HEK293 (cell line): ENCODE data around the gene RANGRF.

Source experiments
- CTCF ChIA-PET: fragments of 350-600 bp; formaldehyde crosslinking; extraction: SDS; loops from one replicate; lab custom pipeline; 2021; ENCODE audit warnings: antibody characterized with exemption; lab: Yijun Ruan, JAX
- POLR2A ChIA-PET: fragments of 300-600 bp; formaldehyde crosslinking; extraction: SDS; loops from one replicate; lab custom pipeline; 2020; ENCODE audit warnings: antibody characterized with exemption, inconsistent platforms; lab: Yijun Ruan, JAX
- H3K27ac ChIP-seq: fragments of 200-500 bp; sonication (Bioruptor generic); 2 replicates; pipeline ENCODE4 v1.5.1; 2014; ENCODE audit warnings: low read depth, low read length, control low read depth, inconsistent platforms; ENCODE audit errors: extremely low read depth
- H3K36me3 ChIP-seq, 2 experiments: fragments of 200-500 bp in 1 of 2; sonication (Bioruptor generic) in 1 of 2; 1 replicate in 1 of 2; 2 replicates in 1 of 2; pipeline ENCODE4 v1.5.1; 2014 to 2017; ENCODE audit warnings: inconsistent platforms in 2 of 2, low read length in 2 of 2; ENCODE audit not compliant: control insufficient read depth in 2 of 2, insufficient read depth in 1 of 2
- H3K4me1 ChIP-seq: fragments of 200-500 bp; sonication (Bioruptor generic); 2 replicates; pipeline ENCODE4 v1.5.1; 2014; ENCODE audit warnings: mild to moderate bottlenecking, low read length, inconsistent platforms; ENCODE audit not compliant: control insufficient read depth, insufficient read depth
- H3K4me3 ChIP-seq: 2 replicates; pipeline ENCODE4 v1.5.1; 2011; ENCODE audit warnings: low read depth, mild to moderate bottlenecking, control low read depth, low read length, moderate library complexity
- H3K9me3 ChIP-seq: fragments of 200-500 bp; sonication (Bioruptor generic); 2 replicates; pipeline ENCODE4 v1.5.1; 2014; ENCODE audit warnings: low read depth, low read length, inconsistent platforms; ENCODE audit not compliant: control insufficient read depth, insufficient read depth
- PRDM1 ChIP-seq: fragments of 450-650 bp; formaldehyde crosslinking; IDR thresholded peaks from 2 replicates; pipeline ENCODE4; 2016; ENCODE audit warnings: missing biosample characterization, missing genetic modification characterization
- RBAK ChIP-seq: fragments of 450-650 bp; formaldehyde crosslinking; IDR thresholded peaks from 2 replicates; pipeline ENCODE4 v1.5.1; 2016; ENCODE audit warnings: missing biosample characterization, missing genetic modification characterization
- SALL2 ChIP-seq: fragments of 450-650 bp; formaldehyde crosslinking; IDR thresholded peaks from 2 replicates; pipeline ENCODE4 v1.5.0; 2017; ENCODE audit warnings: missing biosample characterization, mild to moderate bottlenecking, missing genetic modification characterization, borderline replicate concordance
- SCRT1 ChIP-seq: fragments of 450-650 bp; formaldehyde crosslinking; IDR thresholded peaks from 2 replicates; pipeline ENCODE4 v1.5.1; 2016; ENCODE audit warnings: missing biosample characterization, missing genetic modification characterization, borderline replicate concordance
- SCRT2 ChIP-seq: fragments of 450-650 bp; formaldehyde crosslinking; IDR thresholded peaks from 2 replicates; pipeline ENCODE4 v1.5.1; 2016; ENCODE audit warnings: missing biosample characterization, missing genetic modification characterization
- SP7 ChIP-seq: fragments of 450-650 bp; formaldehyde crosslinking; IDR thresholded peaks from 2 replicates; pipeline ENCODE4 v1.5.1; 2016; ENCODE audit warnings: missing biosample characterization, missing genetic modification characterization
- TRIM28 ChIP-seq: IDR thresholded peaks from 2 replicates; pipeline ENCODE4 v1.6.1; 2011; ENCODE audit warnings: low read length, control low read depth, borderline replicate concordance
- WT1 ChIP-seq: fragments of 450-650 bp; formaldehyde crosslinking; IDR thresholded peaks from 2 replicates; pipeline ENCODE4 v1.5.1; 2016; ENCODE audit warnings: missing biosample characterization, missing genetic modification characterization
- ZBTB8A ChIP-seq: fragments of 450-650 bp; formaldehyde crosslinking; IDR thresholded peaks from 2 replicates; pipeline ENCODE4 v1.5.1; 2016; ENCODE audit warnings: missing biosample characterization, missing genetic modification characterization
- ZEB2 ChIP-seq: fragments of 450-650 bp; formaldehyde crosslinking; IDR thresholded peaks from 2 replicates; pipeline ENCODE4 v1.5.1; 2016; ENCODE audit warnings: missing biosample characterization, missing genetic modification characterization
- ZNF169 ChIP-seq: fragments of 450-650 bp; formaldehyde crosslinking; IDR thresholded peaks from 2 replicates; pipeline ENCODE4 v1.5.1; 2016; ENCODE audit warnings: missing biosample characterization, missing genetic modification characterization
- ZNF335 ChIP-seq: fragments of 450-650 bp; formaldehyde crosslinking; conservative IDR thresholded peaks from 2 replicates; pipeline ENCODE4 v1.5.1; 2016; ENCODE audit warnings: missing biosample characterization, missing genetic modification characterization
- ZNF404 ChIP-seq: fragments of 450-650 bp; formaldehyde crosslinking; IDR thresholded peaks from 2 replicates; pipeline ENCODE4 v1.5.1; 2017; ENCODE audit warnings: missing biosample characterization, missing genetic modification characterization
- ZNF433 ChIP-seq: fragments of 450-650 bp; formaldehyde crosslinking; IDR thresholded peaks from 2 replicates; pipeline ENCODE4 v1.5.1; 2016; ENCODE audit warnings: missing biosample characterization, missing genetic modification characterization, low read depth
- ZNF501 ChIP-seq: fragments of 450-650 bp; formaldehyde crosslinking; IDR thresholded peaks from 2 replicates; pipeline ENCODE4 v1.5.1; 2016; ENCODE audit warnings: missing biosample characterization, missing genetic modification characterization
- ZNF514 ChIP-seq: fragments of 450-650 bp; formaldehyde crosslinking; IDR thresholded peaks from 2 replicates; pipeline ENCODE4 v1.5.1; 2016; ENCODE audit warnings: missing biosample characterization, missing genetic modification characterization
- ZNF549 ChIP-seq: fragments of 450-650 bp; IDR thresholded peaks from 2 replicates; pipeline ENCODE4 v1.5.1; 2018; ENCODE audit warnings: missing biosample characterization, missing genetic modification characterization, mild to moderate bottlenecking, inconsistent platforms, moderate library complexity
- ZNF654 ChIP-seq: fragments of 450-650 bp; formaldehyde crosslinking; IDR thresholded peaks from 2 replicates; pipeline ENCODE4 v1.5.1; 2016; ENCODE audit warnings: low read depth, missing biosample characterization, missing genetic modification characterization
- ZNF677 ChIP-seq: fragments of 450-650 bp; IDR thresholded peaks from 2 replicates; pipeline ENCODE4 v1.5.0; 2018; ENCODE audit warnings: missing biosample characterization, mild to moderate bottlenecking, missing genetic modification characterization, moderate library complexity
- ZNF707 ChIP-seq: fragments of 450-650 bp; formaldehyde crosslinking; IDR thresholded peaks from 2 replicates; pipeline ENCODE4 v1.5.1; 2016; ENCODE audit warnings: missing biosample characterization, missing genetic modification characterization
- ZNF792 ChIP-seq: fragments of 450-650 bp; formaldehyde crosslinking; IDR thresholded peaks from 2 replicates; pipeline ENCODE4 v1.5.1; 2016; ENCODE audit warnings: missing biosample characterization, missing genetic modification characterization
- ZNF837 ChIP-seq: fragments of 450-650 bp; formaldehyde crosslinking; IDR thresholded peaks from 2 replicates; pipeline ENCODE4 v1.5.1; 2016; ENCODE audit warnings: missing biosample characterization, missing genetic modification characterization
- TF ChIP-seq, protein P1 (sequence below): fragments of 450-650 bp; formaldehyde crosslinking; IDR thresholded peaks from 2 replicates; pipeline ENCODE4 v1.5.1; 2016; ENCODE audit warnings: missing biosample characterization, missing genetic modification characterization
- TF ChIP-seq, protein P2 (sequence below): fragments of 450-650 bp; formaldehyde crosslinking; IDR thresholded peaks from 2 replicates; pipeline ENCODE4 v1.5.1; 2016; ENCODE audit warnings: missing biosample characterization, missing genetic modification characterization, low read depth
- TF ChIP-seq, protein P3 (sequence below): fragments of 450-650 bp; formaldehyde crosslinking; optimal IDR thresholded peaks from 2 replicates; pipeline ENCODE3; 2016; ENCODE audit warnings: missing biosample characterization, mild to moderate bottlenecking, missing genetic modification characterization
- TF ChIP-seq, protein P4 (sequence below): fragments of 450-650 bp; formaldehyde crosslinking; IDR thresholded peaks from 2 replicates; pipeline ENCODE4 v1.5.1; 2016; ENCODE audit warnings: missing biosample characterization, missing genetic modification characterization
- TF ChIP-seq, protein P5 (sequence below): fragments of 450-650 bp; IDR thresholded peaks from 2 replicates; pipeline ENCODE4 v1.5.1; 2018; ENCODE audit warnings: missing biosample characterization, missing genetic modification characterization

The RANGRF gene

DNA sequence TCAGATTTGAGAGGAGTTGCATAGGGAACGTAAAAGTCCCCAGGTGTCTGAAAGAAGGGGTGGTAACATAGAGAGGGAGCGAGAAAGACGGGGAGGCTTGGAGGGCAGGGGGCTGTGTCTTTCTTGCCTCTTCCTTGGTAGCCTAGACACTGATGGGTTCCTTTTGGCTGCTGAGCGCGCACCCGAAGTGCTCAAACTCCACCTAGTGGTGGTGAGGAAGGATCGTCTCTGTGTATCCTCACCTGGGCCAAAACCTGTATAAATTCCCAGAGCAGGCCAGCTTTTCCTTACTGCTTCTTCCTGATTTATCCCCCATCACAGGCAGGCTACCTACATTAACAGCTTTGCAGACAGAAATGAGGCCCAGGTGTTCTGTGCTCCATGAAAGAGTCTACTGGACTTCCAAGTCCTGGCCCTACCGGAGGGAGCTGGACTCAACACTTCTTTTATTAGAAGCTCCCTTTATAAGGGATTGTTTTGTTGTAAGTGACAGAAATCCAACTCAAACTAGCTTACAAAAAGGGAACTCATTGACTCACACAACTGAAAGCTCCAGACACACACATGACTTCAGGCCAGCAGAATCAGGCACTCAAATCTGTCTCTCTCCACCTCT lies 12.3 kb downstream of the RANGRF start:
- H3K4me3 ChIP-seq = no peak overlapping the region
- H3K27ac ChIP-seq = no peak overlapping the region
- H3K4me1 ChIP-seq = no peaks in the 10 kb centered on the region
- no peaks in the 10 kb centered on the region for H3K9me3 ChIP-seq
- POLR2A ChIA-PET = interaction anchor here (0.5 to 1.4 kb wide), 5 partner anchors 27 to 106 kb away, joined by 3 to 8 read pairs (median 5); partner anchors contain the start of genes AURKB and CTC1
- CTCF ChIA-PET = interaction anchor here (0.6 to 2.8 kb wide), 44 partner anchors 10 to 1743 kb away, joined by 3 to 19 read pairs (median 4); partner anchors contain the start of genes ARHGEF15, HES7 and PFAS
- H3K36me3 ChIP-seq = no peaks in the 10 kb centered on the region
- TF ChIP-seq ZNF169 = no peak
- TF ChIP-seq ZNF501 = no peak
- peak; percentile 64; the same call in 1 of the 2 replicates for TF ChIP-seq ZEB2 (tag by site-specific recombination)
- 0 out of 2 replicates have a peak, but pooled peaks have one; percentile 29 for TF ChIP-seq SP7 (tag by site-specific recombination)
- TF ChIP-seq ZNF837 (tag by site-specific recombination) = no peak
- no peak for TF ChIP-seq ZNF707
- no peak for TF ChIP-seq ZNF514
- no peak for TF ChIP-seq ZNF433
- TF ChIP-seq PRDM1 (tag by site-specific recombination) = no peak
- no peak for TF ChIP-seq SCRT1
- TF ChIP-seq WT1 (tag by site-specific recombination) = no peak
- TF ChIP-seq, protein P1, sequence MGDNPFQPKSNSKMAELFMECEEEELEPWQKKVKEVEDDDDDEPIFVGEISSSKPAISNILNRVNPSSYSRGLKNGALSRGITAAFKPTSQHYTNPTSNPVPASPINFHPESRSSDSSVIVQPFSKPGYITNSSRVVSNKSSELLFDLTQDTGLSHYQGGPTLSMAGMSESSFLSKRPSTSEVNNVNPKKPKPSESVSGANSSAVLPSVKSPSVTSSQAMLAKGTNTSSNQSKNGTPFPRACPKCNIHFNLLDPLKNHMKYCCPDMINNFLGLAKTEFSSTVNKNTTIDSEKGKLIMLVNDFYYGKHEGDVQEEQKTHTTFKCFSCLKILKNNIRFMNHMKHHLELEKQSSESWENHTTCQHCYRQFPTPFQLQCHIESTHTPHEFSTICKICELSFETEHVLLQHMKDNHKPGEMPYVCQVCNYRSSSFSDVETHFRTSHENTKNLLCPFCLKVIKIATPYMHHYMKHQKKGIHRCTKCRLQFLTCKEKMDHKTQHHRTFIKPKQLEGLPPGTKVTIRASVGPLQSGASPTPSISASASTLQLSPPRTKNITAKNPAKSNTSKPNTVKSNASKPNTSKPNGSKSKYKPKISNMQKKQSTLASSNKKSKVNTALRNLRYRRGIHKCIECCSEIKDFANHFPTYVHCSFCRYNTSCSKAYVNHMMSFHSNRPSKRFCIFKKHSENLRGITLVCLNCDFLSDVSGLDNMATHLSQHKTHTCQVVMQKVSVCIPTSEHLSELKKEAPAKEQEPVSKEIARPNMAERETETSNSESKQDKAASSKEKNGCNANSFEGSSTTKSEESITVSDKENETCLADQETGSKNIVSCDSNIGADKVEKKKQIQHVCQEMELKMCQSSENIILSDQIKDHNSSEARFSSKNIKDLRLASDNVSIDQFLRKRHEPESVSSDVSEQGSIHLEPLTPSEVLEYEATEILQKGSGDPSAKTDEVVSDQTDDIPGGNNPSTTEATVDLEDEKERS = 0 out of 2 replicates have a peak, but pooled peaks have one; percentile 7
- no peak for TF ChIP-seq ZNF549
- no peak for TF ChIP-seq RBAK (tag by site-specific recombination)
- peak; percentile 96 for TF ChIP-seq ZNF654 (tag by site-specific recombination)
- TF ChIP-seq, protein P2, sequence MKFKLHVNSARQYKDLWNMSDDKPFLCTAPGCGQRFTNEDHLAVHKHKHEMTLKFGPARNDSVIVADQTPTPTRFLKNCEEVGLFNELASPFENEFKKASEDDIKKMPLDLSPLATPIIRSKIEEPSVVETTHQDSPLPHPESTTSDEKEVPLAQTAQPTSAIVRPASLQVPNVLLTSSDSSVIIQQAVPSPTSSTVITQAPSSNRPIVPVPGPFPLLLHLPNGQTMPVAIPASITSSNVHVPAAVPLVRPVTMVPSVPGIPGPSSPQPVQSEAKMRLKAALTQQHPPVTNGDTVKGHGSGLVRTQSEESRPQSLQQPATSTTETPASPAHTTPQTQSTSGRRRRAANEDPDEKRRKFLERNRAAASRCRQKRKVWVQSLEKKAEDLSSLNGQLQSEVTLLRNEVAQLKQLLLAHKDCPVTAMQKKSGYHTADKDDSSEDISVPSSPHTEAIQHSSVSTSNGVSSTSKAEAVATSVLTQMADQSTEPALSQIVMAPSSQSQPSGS (tag by site-specific recombination) = no peak
- TF ChIP-seq ZNF335 = 0 out of 2 replicates have a peak, but pooled peaks have one; percentile 14
- TF ChIP-seq, protein P3, sequence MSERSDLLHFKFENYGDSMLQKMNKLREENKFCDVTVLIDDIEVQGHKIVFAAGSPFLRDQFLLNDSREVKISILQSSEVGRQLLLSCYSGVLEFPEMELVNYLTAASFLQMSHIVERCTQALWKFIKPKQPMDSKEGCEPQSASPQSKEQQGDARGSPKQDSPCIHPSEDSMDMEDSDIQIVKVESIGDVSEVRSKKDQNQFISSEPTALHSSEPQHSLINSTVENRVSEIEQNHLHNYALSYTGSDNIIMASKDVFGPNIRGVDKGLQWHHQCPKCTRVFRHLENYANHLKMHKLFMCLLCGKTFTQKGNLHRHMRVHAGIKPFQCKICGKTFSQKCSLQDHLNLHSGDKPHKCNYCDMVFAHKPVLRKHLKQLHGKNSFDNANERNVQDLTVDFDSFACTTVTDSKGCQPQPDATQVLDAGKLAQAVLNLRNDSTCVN (tag by site-specific recombination) = peak; percentile 49
- TF ChIP-seq, protein P4, sequence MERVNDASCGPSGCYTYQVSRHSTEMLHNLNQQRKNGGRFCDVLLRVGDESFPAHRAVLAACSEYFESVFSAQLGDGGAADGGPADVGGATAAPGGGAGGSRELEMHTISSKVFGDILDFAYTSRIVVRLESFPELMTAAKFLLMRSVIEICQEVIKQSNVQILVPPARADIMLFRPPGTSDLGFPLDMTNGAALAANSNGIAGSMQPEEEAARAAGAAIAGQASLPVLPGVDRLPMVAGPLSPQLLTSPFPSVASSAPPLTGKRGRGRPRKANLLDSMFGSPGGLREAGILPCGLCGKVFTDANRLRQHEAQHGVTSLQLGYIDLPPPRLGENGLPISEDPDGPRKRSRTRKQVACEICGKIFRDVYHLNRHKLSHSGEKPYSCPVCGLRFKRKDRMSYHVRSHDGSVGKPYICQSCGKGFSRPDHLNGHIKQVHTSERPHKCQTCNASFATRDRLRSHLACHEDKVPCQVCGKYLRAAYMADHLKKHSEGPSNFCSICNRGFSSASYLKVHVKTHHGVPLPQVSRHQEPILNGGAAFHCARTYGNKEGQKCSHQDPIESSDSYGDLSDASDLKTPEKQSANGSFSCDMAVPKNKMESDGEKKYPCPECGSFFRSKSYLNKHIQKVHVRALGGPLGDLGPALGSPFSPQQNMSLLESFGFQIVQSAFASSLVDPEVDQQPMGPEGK (tag by site-specific recombination) = peak; percentile 40
- TF ChIP-seq, protein P5, sequence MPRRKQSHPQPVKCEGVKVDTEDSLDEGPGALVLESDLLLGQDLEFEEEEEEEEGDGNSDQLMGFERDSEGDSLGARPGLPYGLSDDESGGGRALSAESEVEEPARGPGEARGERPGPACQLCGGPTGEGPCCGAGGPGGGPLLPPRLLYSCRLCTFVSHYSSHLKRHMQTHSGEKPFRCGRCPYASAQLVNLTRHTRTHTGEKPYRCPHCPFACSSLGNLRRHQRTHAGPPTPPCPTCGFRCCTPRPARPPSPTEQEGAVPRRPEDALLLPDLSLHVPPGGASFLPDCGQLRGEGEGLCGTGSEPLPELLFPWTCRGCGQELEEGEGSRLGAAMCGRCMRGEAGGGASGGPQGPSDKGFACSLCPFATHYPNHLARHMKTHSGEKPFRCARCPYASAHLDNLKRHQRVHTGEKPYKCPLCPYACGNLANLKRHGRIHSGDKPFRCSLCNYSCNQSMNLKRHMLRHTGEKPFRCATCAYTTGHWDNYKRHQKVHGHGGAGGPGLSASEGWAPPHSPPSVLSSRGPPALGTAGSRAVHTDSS (tag by site-specific recombination) = no peak; the same call in 1 of the 2 replicates
- no peak for TF ChIP-seq ZNF404 (tag by site-specific recombination)
- no peak for TF ChIP-seq ZNF792 (tag by site-specific recombination)
- no peak for TF ChIP-seq ZNF677 (tag by site-specific recombination)
- no peak for TF ChIP-seq SCRT2
- TF ChIP-seq TRIM28 = no peak
- TF ChIP-seq SALL2 (tag by site-specific recombination) = no peak
- no peak for TF ChIP-seq ZBTB8A (tag by site-specific recombination)
